T-cell (primary cell): Measurements from ENCODE around the gene FAM234B. TPM values are rescaled to one million over a fixed set of nuclear protein-coding genes. Genes with fewer than 3 reads are reported as not detected.
"Not testable (repeated sequence)": the region's sequence is repeated elsewhere in the genome, so short reads cannot be mapped to it uniquely, and the experiment has no call there.

Experiments used
- ATAC-seq, 4 experiments: fragments of 200-7000 bp in 3 of 4; fragments of 150-1000 bp in 1 of 4; cut with Tn5 transposase; replicated peaks in 1 of 4; 1 replicate in 3 of 4; 2 replicates in 1 of 4; pipeline ENCODE4 v1.10.0; 2021; ENCODE audit warnings: moderate library complexity in 3 of 4, mild to moderate bottlenecking in 2 of 4, moderate number of reproducible peaks in 1 of 4
- CTCF ChIA-PET, 2 donors: fragments of 300-600 bp; sonication (Branson Sonifier 250); formaldehyde crosslinking; loops; one replicate each; lab custom pipeline; 2022; ENCODE audit warnings: antibody characterized with exemption in 2 of 2; lab: Charles Lee
- POLR2A ChIA-PET, 2 donors: fragments of 300-600 bp; sonication (Branson Sonifier 250); formaldehyde crosslinking; loops; one replicate each; lab custom pipeline; 2022; ENCODE audit warnings: antibody characterized with exemption in 2 of 2; lab: Charles Lee
- DNase-seq, 35 experiments: peaks; one replicate each; pipeline versions ENCODE4 v3.0.0 to v3.0.0-alpha.2; 2013 to 2023
- H3K27ac ChIP-seq: one replicate; pipeline ENCODE4 v1.5.1; 2013; ENCODE audit warnings: low read length
- H3K27me3 ChIP-seq, 2 experiments: replicated peaks in 1 of 2; 1 replicate in 1 of 2; 2 replicates in 1 of 2; pipeline versions ENCODE4 v1.6.1 to v1.7.0; 2013; ENCODE audit warnings: low read length in 1 of 2, mixed read lengths in 1 of 2; ENCODE audit not compliant: control insufficient read depth in 2 of 2, insufficient read depth in 2 of 2; ENCODE audit errors: extremely low read depth in 1 of 2
- H3K36me3 ChIP-seq, 2 donors: 1 replicate in 1 of 2; 2 replicates in 1 of 2; pipeline versions ENCODE4 v1.6.1 to v1.7.0; 2013; ENCODE audit warnings: low read length in 1 of 2; ENCODE audit not compliant: control insufficient read depth in 2 of 2, insufficient read depth in 1 of 2; ENCODE audit errors: extremely low read depth in 1 of 2
- H3K4me1 ChIP-seq, 2 experiments: 1 replicate in 1 of 2; 2 replicates in 1 of 2; pipeline versions ENCODE4 v1.6.1 to v1.7.0; 2013; ENCODE audit warnings: low read length in 2 of 2, mixed read lengths in 1 of 2; ENCODE audit not compliant: insufficient read depth in 2 of 2, control insufficient read depth in 1 of 2; ENCODE audit errors: extremely low read depth in 1 of 2
- H3K4me3 ChIP-seq, 2 donors: 1 replicate in 1 of 2; 2 replicates in 1 of 2; pipeline versions ENCODE4 v1.5.1 to v1.7.0; 2013; ENCODE audit warnings: mild to moderate bottlenecking in 2 of 2, low read length in 1 of 2, moderate library complexity in 1 of 2; ENCODE audit not compliant: control insufficient read depth in 1 of 2; ENCODE audit errors: extremely low read depth in 1 of 2
- H3K9me3 ChIP-seq: 2 replicates; pipeline ENCODE4 v1.7.0; 2013
- H3K27ac Mint-ChIP-seq, 2 donors: one replicate each; pipeline ENCODE4 v1.8.0; 2020 to 2021; ENCODE audit warnings: mild to moderate bottlenecking in 2 of 2, mixed read lengths in 2 of 2
- H3K27me3 Mint-ChIP-seq, 2 donors: one replicate each; pipeline ENCODE4 v1.8.0; 2021 to 2022; ENCODE audit warnings: mixed read lengths in 2 of 2
- H3K36me3 Mint-ChIP-seq: one replicate; pipeline ENCODE4 v1.8.0; 2021; ENCODE audit warnings: mixed read lengths
- H3K4me1 Mint-ChIP-seq, 3 donors: one replicate each; pipeline ENCODE4 v1.8.0; 2020 to 2022; ENCODE audit warnings: mixed read lengths in 3 of 3, mild to moderate bottlenecking in 1 of 3
- H3K4me3 Mint-ChIP-seq, 3 donors: one replicate each; pipeline ENCODE4 v1.8.0; 2020 to 2022; ENCODE audit warnings: mild to moderate bottlenecking in 3 of 3, mixed read lengths in 3 of 3, moderate library complexity in 3 of 3
- H3K9me3 Mint-ChIP-seq, 3 donors: one replicate each; pipeline ENCODE4 v1.8.0; 2020 to 2022; ENCODE audit warnings: mixed read lengths in 3 of 3
- WGBS: methylation state at CpG from one replicate; pipeline ENCODE4 v1.1.5; 2013; ENCODE audit warnings: missing lambda C conversion rate; ENCODE audit not compliant: insufficient coverage; 5-methylcytosine and 5-hydroxymethylcytosine counted together
- total RNA-seq, 35 experiments: library from RNA in 6 of 35; stranded (reverse) in 6 of 35; fragments of 120-200 nt in 1 of 35; gene quantifications; one replicate each; pipeline versions ENCODE4 v1.2.1 to v1.2.4 and lab custom pipeline; 2013 to 2026

Gene FAM234B
- total RNA-seq, 5 donors from 2014 or later (not counting 1 experiment from before 2014, with no cell fraction given) = 4.3 to 5.8 (median 4.6) TPM

GRCh38 chr12:13079440-13079906, 35.3 kb downstream of the FAM234B start:
- H3K27ac Mint-ChIP-seq = no peak overlapping the region
- Histone ChIP-seq H3K27me3 (no peaks in the 10 kb centered on the region), H3K4me1 (no peaks in the 10 kb centered on the region), H3K9me3 (no peaks in the 10 kb centered on the region), H3K4me3 (no peak overlapping the region), H3K36me3 (peaks cover 4 to 10% of the 10 kb centered on the region in 2 donors), H3K27ac (no peak overlapping the region)
- H3K4me1 Mint-ChIP-seq = no peaks in the 10 kb centered on the region
- CTCF ChIA-PET = interaction anchor here (0.6 to 1.1 kb wide), 2 partner anchors 34 to 128 kb away, joined by 3 to 4 read pairs; no protein-coding TSS in a partner anchor
- no peaks in the 10 kb centered on the region for H3K9me3 Mint-ChIP-seq
- peaks cover 42% of the 10 kb centered on the region for H3K36me3 Mint-ChIP-seq
- no peak overlapping the region for H3K4me3 Mint-ChIP-seq
- no peak for DNase-seq
- H3K27me3 Mint-ChIP-seq = no peaks in the 10 kb centered on the region
- POLR2A ChIA-PET = no interaction called here
- 98% methylated on average over 6 of the region's 8 CpGs for WGBS
- no peak for ATAC-seq

GRCh38 chr12:13080266-13080665, 36.1 kb downstream of the FAM234B start:
- H3K27ac Mint-ChIP-seq = no peak overlapping the region
- POLR2A ChIA-PET = no interaction called here
- no CpG with 5 or more reads among the region's 3 CpGs for WGBS

GRCh38 chr12:13082861-13083260, 38.7 kb downstream of the FAM234B start:
- H3K4me3 ChIP-seq = no peak overlapping the region
- Mint-ChIP-seq H3K27me3 (no peaks in the 10 kb centered on the region), H3K9me3 (no peaks in the 10 kb centered on the region), H3K4me1 (no peaks in the 10 kb centered on the region), H3K4me3 (no peak overlapping the region), H3K27ac (no peak overlapping the region), H3K36me3 (peaks cover 43% of the 10 kb centered on the region)
- H3K27ac ChIP-seq = no peak overlapping the region
- no peaks in the 10 kb centered on the region for H3K4me1 ChIP-seq
- no peaks in the 10 kb centered on the region for H3K27me3 ChIP-seq
- WGBS = no CpG with 5 or more reads among the region's 2 CpGs
- ChIA-PET CTCF (no interaction called here), POLR2A (no interaction called here)
- ATAC-seq = no peak
- DNase-seq = no peak
- peaks cover 0 to 2% of the 10 kb centered on the region in 2 donors for H3K36me3 ChIP-seq
- no peaks in the 10 kb centered on the region for H3K9me3 ChIP-seq

More at GRCh38 chr12:13080266-13080665, 36.1 kb downstream of the FAM234B start:
- no peaks in the 10 kb centered on the region for H3K9me3 ChIP-seq
- DNase-seq (no peak), ATAC-seq (no peak)
- H3K4me3 ChIP-seq = no peak overlapping the region
- Mint-ChIP-seq H3K4me3 (no peak overlapping the region), H3K9me3 (no peaks in the 10 kb centered on the region), H3K27me3 (no peaks in the 10 kb centered on the region), H3K36me3 (peaks cover 47% of the 10 kb centered on the region), H3K4me1 (no peaks in the 10 kb centered on the region)
- no peaks in the 10 kb centered on the region for H3K4me1 ChIP-seq
- H3K27me3 ChIP-seq = no peaks in the 10 kb centered on the region
- no peak overlapping the region for H3K27ac ChIP-seq
- CTCF ChIA-PET = interaction anchor here in 1 of 2 donors (1.1 kb wide), 1 partner anchor 128 kb away, joined by 3 read pairs; no protein-coding TSS in a partner anchor
- peaks cover 0 to 10% of the 10 kb centered on the region in 2 donors for H3K36me3 ChIP-seq

- POLR2A ChIA-PET, H3K4me3 ChIP-seq, H3K4me1 Mint-ChIP-seq, H3K9me3 ChIP-seq, H3K27me3 ChIP-seq, H3K4me1 ChIP-seq, DNase-seq, H3K27me3 Mint-ChIP-seq, H3K27ac Mint-ChIP-seq, ATAC-seq, H3K9me3 Mint-ChIP-seq, H3K36me3 ChIP-seq, H3K27ac ChIP-seq, CTCF ChIA-PET, H3K4me3 Mint-ChIP-seq: not testable (repeated sequence)
- WGBS = no CpG with 5 or more reads among the region's 5 CpGs
- peaks cover 40% of the 10 kb centered on the region for H3K36me3 Mint-ChIP-seq
Measured at GRCh38 chr12:13083638-13084037, 39.5 kb downstream of the FAM234B start.

- ChIA-PET POLR2A (interaction anchor here in 1 of 2 donors (0.6 kb wide), 1 partner anchor 188 kb away, joined by 3 read pairs; no protein-coding TSS in a partner anchor), CTCF (interaction anchor here (1.0 to 1.4 kb wide), 2 partner anchors 127 kb away, joined by 3 to 4 read pairs; no protein-coding TSS in a partner anchor)
- Mint-ChIP-seq H3K36me3 (peaks cover 34% of the 10 kb centered on the region), H3K9me3 (no peaks in the 10 kb centered on the region), H3K27ac (no peak overlapping the region), H3K4me3 (no peak overlapping the region), H3K27me3 (no peaks in the 10 kb centered on the region), H3K4me1 (no peaks in the 10 kb centered on the region)
- peaks cover 0 to 2% of the 10 kb centered on the region in 2 donors for H3K36me3 ChIP-seq
- H3K9me3 ChIP-seq = no peaks in the 10 kb centered on the region
- WGBS = 88% methylated on average over 3 of the region's 11 CpGs
- ATAC-seq (no peak), DNase-seq (no peak)
- H3K4me1 ChIP-seq = no peaks in the 10 kb centered on the region
- no peak overlapping the region for H3K4me3 ChIP-seq
- no peaks in the 10 kb centered on the region for H3K27me3 ChIP-seq
- no peak overlapping the region for H3K27ac ChIP-seq
Measured at GRCh38 chr12:13084898-13085640, 40.9 kb downstream of the FAM234B start.

- H3K27ac ChIP-seq = no peak overlapping the region
- WGBS = 70% methylated on average over 3 of the region's 7 CpGs
- H3K36me3 ChIP-seq = no peaks in the 10 kb centered on the region
- Mint-ChIP-seq H3K27me3 (no peaks in the 10 kb centered on the region), H3K27ac (no peak overlapping the region), H3K9me3 (no peaks in the 10 kb centered on the region), H3K4me3 (no peak overlapping the region), H3K4me1 (no peaks in the 10 kb centered on the region), H3K36me3 (peaks cover 24% of the 10 kb centered on the region)
- ChIA-PET POLR2A (no interaction called here), CTCF (interaction anchor here in 1 of 2 donors (1.5 kb wide), 1 partner anchor 126 kb away, joined by 3 read pairs; no protein-coding TSS in a partner anchor)
- H3K9me3 ChIP-seq = no peaks in the 10 kb centered on the region
- H3K27me3 ChIP-seq = no peaks in the 10 kb centered on the region
- ATAC-seq (no peak), DNase-seq (no peak)
- no peak overlapping the region for H3K4me3 ChIP-seq
- H3K4me1 ChIP-seq = no peaks in the 10 kb centered on the region
Measured at GRCh38 chr12:13085968-13086686, 41.9 kb downstream of the FAM234B start.
